GM18507 (cell line): ENCODE data around the gene F7.
"Not testable (repeated sequence)": the region's sequence is repeated elsewhere in the genome, so short reads cannot be mapped to it uniquely, and the experiment has no call there.

Experiments
- DNase-seq: peaks from one replicate; pipeline ENCODE4 v3.0.0; 2011; ENCODE audit warnings: low read depth; ENCODE audit not compliant: insufficient read length; ENCODE audit errors: extremely low spot score
- FAIRE-seq: peaks from 2 replicates; lab custom pipeline; 2011; peaks lifted over from hg19 to GRCh38; lab: Jason Lieb, UNC

F7 gene

GRCh38 chr13:113160983-113161382 lies 55.4 kb downstream of the F7 start:
- DNase-seq, result no peak
- FAIRE-seq, result no peak

- FAIRE-seq (no peak), DNase-seq (no peak)
Observed at GRCh38 chr13:113161433-113161832, 55.8 kb downstream of the F7 start.

- not testable (repeated sequence) for DNase-seq, FAIRE-seq
Observed at GRCh38 chr13:113161975-113162374, 56.4 kb downstream of the F7 start.

- DNase-seq (no peak), FAIRE-seq (no peak)
Observed at GRCh38 chr13:113162783-113163685, 57.4 kb downstream of the F7 start.

GRCh38 chr13:113164492-113164891 lies 58.9 kb downstream of the F7 start:
- FAIRE-seq (no peak), DNase-seq (no peak)

GRCh38 chr13:113166266-113166665 lies 60.7 kb downstream of the F7 start:
- DNase-seq, result no peak
- no peak for FAIRE-seq

- FAIRE-seq (no peak), DNase-seq (no peak)
Observed at GRCh38 chr13:113166681-113167080, 61.1 kb downstream of the F7 start.

- FAIRE-seq (no peak), DNase-seq (no peak)
Observed at GRCh38 chr13:113167155-113167554, 61.6 kb downstream of the F7 start.

- DNase-seq, result no peak
- no peak for FAIRE-seq
Observed at GRCh38 chr13:113167575-113167974, 62.0 kb downstream of the F7 start.

- FAIRE-seq (no peak), DNase-seq (no peak)
Observed at GRCh38 chr13:113168211-113168610, 62.6 kb downstream of the F7 start.

GRCh38 chr13:113169277-113170272 lies 64.0 kb downstream of the F7 start:
- DNase-seq, result no peak
- FAIRE-seq, result no peak
